ENCODE results near the gene CHRNB4.
A peak's percentile ranks its signal among the peaks of the same experiment; 100 is the strongest.
"Not testable (repeated sequence)": the region's sequence is repeated elsewhere in the genome, so short reads cannot be mapped to it uniquely, and the experiment has no call there.

Gene CHRNB4

GRCh38 chr15:78619022-78619950, 21.7 kb downstream of the CHRNB4 start:
- FAIRE-seq (no peak), DNase-seq (ENCODE audit: insufficient read length) (no peak)
- TF ChIP-seq POLR2AphosphoS5 (IDR thresholded peaks at IDR 0.05; ENCODE audit: low read depth, low read length) (no peak), TAF1 (IDR thresholded peaks at IDR 0.05; ENCODE audit: borderline replicate concordance, low read depth, low read length) (no peak), POLR2A (IDR thresholded peaks at IDR 0.05; ENCODE audit: low read depth, low read length) (no peak)

- TF ChIP-seq TAF1 (IDR thresholded peaks at IDR 0.05; ENCODE audit: borderline replicate concordance, low read depth, low read length) (no peak), POLR2AphosphoS5 (IDR thresholded peaks at IDR 0.05; ENCODE audit: low read depth, low read length) (no peak), POLR2A (IDR thresholded peaks at IDR 0.05; ENCODE audit: low read depth, low read length) (no peak)
- peak; percentile 69 for DNase-seq (ENCODE audit: insufficient read length)
- peak; percentile 95 for FAIRE-seq
These were observed 22.5 kb downstream of the CHRNB4 start for GRCh38 chr15:78618490-78618934.

GRCh38 chr15:78618064-78618463, 22.9 kb downstream of the CHRNB4 start:
- TF ChIP-seq TAF1 (IDR thresholded peaks at IDR 0.05; ENCODE audit: borderline replicate concordance, low read depth, low read length) (no peak), POLR2AphosphoS5 (IDR thresholded peaks at IDR 0.05; ENCODE audit: low read depth, low read length) (no peak), POLR2A (IDR thresholded peaks at IDR 0.05; ENCODE audit: low read depth, low read length) (no peak)
- FAIRE-seq: no peak

GRCh38 chr15:78617516-78617915, 23.5 kb downstream of the CHRNB4 start:
- no peak for DNase-seq (ENCODE audit: insufficient read length)
- TF ChIP-seq POLR2AphosphoS5 (IDR thresholded peaks at IDR 0.05; ENCODE audit: low read depth, low read length) (no peak), TAF1 (IDR thresholded peaks at IDR 0.05; ENCODE audit: borderline replicate concordance, low read depth, low read length) (no peak), POLR2A (IDR thresholded peaks at IDR 0.05; ENCODE audit: low read depth, low read length) (no peak)
- no peak for FAIRE-seq

More at GRCh38 chr15:78618064-78618463, 22.9 kb downstream of the CHRNB4 start:
- no peak for DNase-seq (ENCODE audit: insufficient read length)

- no peak for TF ChIP-seq POLR2AphosphoS5 (IDR thresholded peaks at IDR 0.05; ENCODE audit: low read depth, low read length)
- no peak for TF ChIP-seq TAF1 (IDR thresholded peaks at IDR 0.05; ENCODE audit: borderline replicate concordance, low read depth, low read length)
- TF ChIP-seq POLR2A (IDR thresholded peaks at IDR 0.05; ENCODE audit: low read depth, low read length): no peak
- FAIRE-seq: no peak
- no peak for DNase-seq (ENCODE audit: insufficient read length)
These were observed 23.9 kb downstream of the CHRNB4 start for GRCh38 chr15:78617076-78617475.

GRCh38 chr15:78616506-78616905, 24.5 kb downstream of the CHRNB4 start:
- FAIRE-seq (no peak), DNase-seq (ENCODE audit: insufficient read length) (no peak)
- TF ChIP-seq TAF1 (IDR thresholded peaks at IDR 0.05; ENCODE audit: borderline replicate concordance, low read depth, low read length) (no peak), POLR2AphosphoS5 (IDR thresholded peaks at IDR 0.05; ENCODE audit: low read depth, low read length) (no peak), POLR2A (IDR thresholded peaks at IDR 0.05; ENCODE audit: low read depth, low read length) (no peak)

- DNase-seq (ENCODE audit: insufficient read length): no peak
- no peak for FAIRE-seq
- TF ChIP-seq POLR2A (IDR thresholded peaks at IDR 0.05; ENCODE audit: low read depth, low read length): no peak
- no peak for TF ChIP-seq TAF1 (IDR thresholded peaks at IDR 0.05; ENCODE audit: borderline replicate concordance, low read depth, low read length)
- TF ChIP-seq POLR2AphosphoS5 (IDR thresholded peaks at IDR 0.05; ENCODE audit: low read depth, low read length): no peak
These were observed 25.8 kb downstream of the CHRNB4 start for GRCh38 chr15:78615151-78615589.

- DNase-seq (ENCODE audit: insufficient read length) (no peak), FAIRE-seq (no peak)
- TF ChIP-seq POLR2A (IDR thresholded peaks at IDR 0.05; ENCODE audit: low read depth, low read length): no peak
- no peak for TF ChIP-seq TAF1 (IDR thresholded peaks at IDR 0.05; ENCODE audit: borderline replicate concordance, low read depth, low read length)
- TF ChIP-seq POLR2AphosphoS5 (IDR thresholded peaks at IDR 0.05; ENCODE audit: low read depth, low read length): no peak
These were observed 27.0 kb downstream of the CHRNB4 start for GRCh38 chr15:78614021-78614420.

GRCh38 chr15:78609551-78609950, 31.5 kb downstream of the CHRNB4 start:
- FAIRE-seq: not testable (repeated sequence)

GRCh38 chr15:78605680-78606079, 35.3 kb downstream of the CHRNB4 start:
- FAIRE-seq (no peak), DNase-seq (ENCODE audit: insufficient read length) (no peak)
- TF ChIP-seq POLR2AphosphoS5 (IDR thresholded peaks at IDR 0.05; ENCODE audit: low read depth, low read length) (no peak), POLR2A (IDR thresholded peaks at IDR 0.05; ENCODE audit: low read depth, low read length) (no peak), TAF1 (IDR thresholded peaks at IDR 0.05; ENCODE audit: borderline replicate concordance, low read depth, low read length) (no peak)

More at GRCh38 chr15:78609551-78609950, 31.5 kb downstream of the CHRNB4 start:
- not testable (repeated sequence) for DNase-seq (ENCODE audit: insufficient read length)

- FAIRE-seq: no peak
- TF ChIP-seq POLR2A (IDR thresholded peaks at IDR 0.05; ENCODE audit: low read depth, low read length) (no peak), TAF1 (IDR thresholded peaks at IDR 0.05; ENCODE audit: borderline replicate concordance, low read depth, low read length) (no peak), POLR2AphosphoS5 (IDR thresholded peaks at IDR 0.05; ENCODE audit: low read depth, low read length) (no peak)
- DNase-seq (ENCODE audit: insufficient read length): no peak
These were observed 35.8 kb downstream of the CHRNB4 start for GRCh38 chr15:78605201-78605600.

GRCh38 chr15:78604420-78604819, 36.6 kb downstream of the CHRNB4 start:
- no peak for DNase-seq (ENCODE audit: insufficient read length)
- no peak for FAIRE-seq
- TF ChIP-seq POLR2A (IDR thresholded peaks at IDR 0.05; ENCODE audit: low read depth, low read length) (no peak), TAF1 (IDR thresholded peaks at IDR 0.05; ENCODE audit: borderline replicate concordance, low read depth, low read length) (no peak), POLR2AphosphoS5 (IDR thresholded peaks at IDR 0.05; ENCODE audit: low read depth, low read length) (no peak)
